Mononuclear cell (primary cell): Measurements from ENCODE around the gene NAA40. TPM values are rescaled to one million over a fixed set of nuclear protein-coding genes. Genes with fewer than 3 reads are reported as not detected.
"Not testable (repeated sequence)": the region's sequence is repeated elsewhere in the genome, so short reads cannot be mapped to it uniquely, and the experiment has no call there.

Experiments
- H3K27me3 ChIP-seq: 2 replicates; pipeline ENCODE4 v1.6.0; 2011; ENCODE audit warnings: low read length, control low read depth; ENCODE audit not compliant: insufficient read depth
- H3K4me1 ChIP-seq: 2 replicates; pipeline ENCODE4 v1.5.1; 2011; ENCODE audit warnings: mild to moderate bottlenecking, low read length, control low read depth; ENCODE audit not compliant: insufficient read depth
- H3K4me3 ChIP-seq: 2 replicates; pipeline ENCODE4 v1.5.1; 2011; ENCODE audit warnings: mild to moderate bottlenecking, low read length, moderate library complexity
- H3K9me3 ChIP-seq: 2 replicates; pipeline ENCODE4 v1.5.1; 2011; ENCODE audit warnings: low read depth, mild to moderate bottlenecking, control low read depth, low read length
- total RNA-seq: library from RNA; depleted of rRNA; stranded (reverse); fragments of >200 nt; gene quantifications from one replicate; pipeline ENCODE4 v1.2.3, GENCODE V29; 2012

NAA40 gene
- total RNA-seq, 1 donor: 5.2 TPM

- Histone ChIP-seq H3K9me3 (no peaks in the 10 kb centered on the region), H3K27me3 (no peaks in the 10 kb centered on the region), H3K4me3 (no peak overlapping the region), H3K4me1 (peaks cover 35% of the 10 kb centered on the region)
Measured at GRCh38 chr11:63942803-63943202, 4.0 kb downstream of the NAA40 start.

- Histone ChIP-seq H3K27me3 (no peaks in the 10 kb centered on the region), H3K4me3 (no peak overlapping the region), H3K9me3 (no peaks in the 10 kb centered on the region), H3K4me1 (peaks cover 20% of the 10 kb centered on the region)
Measured at GRCh38 chr11:63944987-63945386, 6.2 kb downstream of the NAA40 start.

GRCh38 chr11:63945477-63946163, 6.8 kb downstream of the NAA40 start:
- Histone ChIP-seq H3K4me3 (no peak overlapping the region), H3K27me3 (no peaks in the 10 kb centered on the region), H3K9me3 (no peaks in the 10 kb centered on the region), H3K4me1 (peaks cover 14% of the 10 kb centered on the region)

- no peaks in the 10 kb centered on the region for H3K27me3 ChIP-seq
- no peak overlapping the region for H3K4me3 ChIP-seq
- peaks cover 23% of the 10 kb centered on the region for H3K4me1 ChIP-seq
- no peaks in the 10 kb centered on the region for H3K9me3 ChIP-seq
Measured at GRCh38 chr11:63951779-63952536, 13.2 kb downstream of the NAA40 start.

- Histone ChIP-seq H3K4me1 (peaks cover 23% of the 10 kb centered on the region), H3K9me3 (no peaks in the 10 kb centered on the region), H3K27me3 (no peaks in the 10 kb centered on the region), H3K4me3 (no peak overlapping the region)
Measured at GRCh38 chr11:63952570-63952969, 13.8 kb downstream of the NAA40 start.

- Histone ChIP-seq H3K4me1 (peaks cover 15% of the 10 kb centered on the region), H3K9me3 (no peaks in the 10 kb centered on the region), H3K4me3 (no peak overlapping the region), H3K27me3 (no peaks in the 10 kb centered on the region)
Measured at GRCh38 chr11:63958008-63958407, 19.2 kb downstream of the NAA40 start.

GRCh38 chr11:63961608-63962412, 23.0 kb downstream of the NAA40 start:
- Histone ChIP-seq H3K4me3 (no peak overlapping the region), H3K9me3 (no peaks in the 10 kb centered on the region), H3K4me1 (peaks cover 9% of the 10 kb centered on the region), H3K27me3 (no peaks in the 10 kb centered on the region)

- not testable (repeated sequence) for H3K27me3 ChIP-seq, H3K4me3 ChIP-seq, H3K4me1 ChIP-seq, H3K9me3 ChIP-seq
Measured at GRCh38 chr11:63963895-63964294, 25.1 kb downstream of the NAA40 start.

GRCh38 chr11:63966444-63966843, 27.6 kb downstream of the NAA40 start:
- Histone ChIP-seq H3K4me1 (peaks cover 10% of the 10 kb centered on the region), H3K4me3 (no peak overlapping the region), H3K27me3 (no peaks in the 10 kb centered on the region), H3K9me3 (no peaks in the 10 kb centered on the region)

GRCh38 chr11:63969461-63969860, 30.7 kb downstream of the NAA40 start:
- Histone ChIP-seq H3K27me3 (no peaks in the 10 kb centered on the region), H3K4me3 (no peak overlapping the region), H3K9me3 (no peaks in the 10 kb centered on the region), H3K4me1 (peaks cover 13% of the 10 kb centered on the region)

GRCh38 chr11:63970902-63971301, 32.1 kb downstream of the NAA40 start:
- H3K4me3 ChIP-seq: no peak overlapping the region
- H3K27me3 ChIP-seq: no peaks in the 10 kb centered on the region
- H3K4me1 ChIP-seq: peaks cover 24% of the 10 kb centered on the region
- H3K9me3 ChIP-seq: no peaks in the 10 kb centered on the region

- H3K9me3 ChIP-seq, H3K27me3 ChIP-seq: not testable (repeated sequence)
- peak overlapping the region; percentile 99 for H3K4me3 ChIP-seq
- H3K4me1 ChIP-seq: peaks cover 33% of the 10 kb centered on the region
Measured at GRCh38 chr11:63973912-63974258, 35.1 kb downstream of the NAA40 start.

- Histone ChIP-seq H3K4me1 (peaks cover 33% of the 10 kb centered on the region), H3K4me3 (peak within 1 kb of the TSS; percentile 99), H3K9me3 (no peaks in the 10 kb centered on the region), H3K27me3 (no peaks in the 10 kb centered on the region)
Measured at GRCh38 chr11:63974259-63975143, 35.7 kb downstream of the NAA40 start, which contains the start of gene COX8A. Gene COX8A (plus strand): TSS chr11:63974620. CDS start chr11:63974681, 61 bp downstream.

GRCh38 chr11:63978551-63979239, 39.9 kb downstream of the NAA40 start:
- no peaks in the 10 kb centered on the region for H3K27me3 ChIP-seq
- peaks cover 34% of the 10 kb centered on the region for H3K4me1 ChIP-seq
- H3K9me3 ChIP-seq: no peaks in the 10 kb centered on the region
- H3K4me3 ChIP-seq: no peak overlapping the region
